HepG2 (cell line): ENCODE results near the gene TSHZ2. TPM values are rescaled to one million over a fixed set of nuclear protein-coding genes. Genes with fewer than 3 reads are reported as not detected.

Experiments
- ATAC-seq: fragments of 200-7000 bp; cut with Tn5 transposase; 3 replicates; pipeline ENCODE4 v1.9.1; 2020; ENCODE audit warnings: mild to moderate bottlenecking, moderate library complexity
- BruUV-seq: library from RNA; stranded (reverse); fragments of 400-500 nt; replicated peaks from 2 replicates; lab custom pipeline; 2021; lab: Mats Ljungman, UMichigan
- CTCF ChIA-PET: fragments of 300-600 bp; formaldehyde crosslinking; extraction: SDS; loops from one replicate; lab custom pipeline; 2021; ENCODE audit warnings: low total read pairs, inconsistent platforms, low intra/inter-chr PET ratio; lab: Yijun Ruan, JAX
- POLR2A ChIA-PET: fragments of 350-600 bp; sonication (Branson Sonifier 250); formaldehyde crosslinking; loops from one replicate; lab custom pipeline; 2020; ENCODE audit warnings: antibody characterized with exemption, inconsistent platforms; lab: Yijun Ruan, JAX
- DNase-seq: peaks from one replicate; pipeline ENCODE4 v3.0.0-alpha.2; 2015; ENCODE audit warnings: low spot score
- FAIRE-seq: peaks from 3 replicates; lab custom pipeline; 2011; peaks lifted over from hg19 to GRCh38; lab: Jason Lieb, UNC
- H2AFZ ChIP-seq: one replicate; pipeline ENCODE4 v1.6.1; 2011; ENCODE audit warnings: low read length, inconsistent platforms
- H3K27ac ChIP-seq: fragments of 300-600 bp; 3 replicates; pipeline ENCODE4 v1.8.0; 2011; ENCODE audit warnings: mixed run types, mild to moderate bottlenecking, mixed read lengths, low read length, inconsistent platforms; ENCODE audit not compliant: insufficient read depth; ENCODE audit errors: extremely low read length
- H3K27me3 ChIP-seq, 2 experiments: fragments of 200-600 bp in 1 of 2; 2 replicates in 1 of 2; 3 replicates in 1 of 2; pipeline versions ENCODE4 v1.6.0 to v1.8.0; 2011; ENCODE audit warnings: low read length in 2 of 2, mild to moderate bottlenecking in 2 of 2, moderate library complexity in 2 of 2, inconsistent platforms in 1 of 2; ENCODE audit not compliant: insufficient read depth in 2 of 2, control insufficient read depth in 1 of 2
- H3K36me3 ChIP-seq, 2 experiments: fragments of 200-600 bp in 1 of 2; replicated peaks in 1 of 2; 2 replicates in 1 of 2; 3 replicates in 1 of 2; pipeline versions ENCODE4 v1.5.1 to v1.8.0; 2011; ENCODE audit warnings: low read length in 2 of 2, inconsistent platforms in 1 of 2; ENCODE audit not compliant: insufficient read depth in 2 of 2, control insufficient read depth in 1 of 2
- H3K4me1 ChIP-seq: 2 replicates; pipeline ENCODE4 v1.5.1; 2012; ENCODE audit warnings: low read length, inconsistent platforms; ENCODE audit not compliant: insufficient read depth
- H3K4me2 ChIP-seq: 2 replicates; pipeline ENCODE4 v1.6.0; 2011; ENCODE audit warnings: low read depth, low read length, inconsistent platforms
- H3K4me3 ChIP-seq, 3 experiments: fragments of 200-600 bp in 1 of 3; sonication (generic), shearing (Covaris generic) in 1 of 3; replicated peaks in 1 of 3; 2 replicates each; pipeline ENCODE4 v1.5.1; 2011 to 2016; ENCODE audit warnings: low read length in 3 of 3, inconsistent platforms in 2 of 3, low read depth in 2 of 3, mild to moderate bottlenecking in 2 of 3, control low read depth in 1 of 3, mixed read lengths in 1 of 3; ENCODE audit not compliant: insufficient read depth in 1 of 3
- H3K79me2 ChIP-seq: one replicate; pipeline ENCODE4 v1.6.1; 2011; ENCODE audit warnings: low read length, inconsistent platforms; ENCODE audit not compliant: insufficient read depth
- H3K9ac ChIP-seq: 2 replicates; pipeline ENCODE4 v1.6.0; 2011; ENCODE audit warnings: mild to moderate bottlenecking, low read depth, low read length, inconsistent platforms; ENCODE audit not compliant: insufficient read depth
- H3K9me3 ChIP-seq: 2 replicates; pipeline ENCODE4 v1.5.1; 2012; ENCODE audit warnings: mild to moderate bottlenecking, low read length
- H4K20me1 ChIP-seq: 2 replicates; pipeline ENCODE4 v1.6.0; 2011; ENCODE audit warnings: inconsistent platforms, mild to moderate bottlenecking, low read length, moderate library complexity; ENCODE audit not compliant: insufficient read depth
- HIC2 ChIP-seq: sonication (generic); formaldehyde crosslinking; IDR thresholded peaks from 2 replicates; pipeline ENCODE4 v1.9.0; 2022; ENCODE audit warnings: low read depth, missing genetic modification reagents
- SP140L ChIP-seq: sonication (generic); formaldehyde crosslinking; IDR thresholded peaks from 2 replicates; pipeline ENCODE4 v1.4.0; 2020; ENCODE audit warnings: missing genetic modification reagents, borderline replicate concordance
- ZNF543 ChIP-seq: sonication (generic); formaldehyde crosslinking; IDR thresholded peaks from 2 replicates; pipeline ENCODE4 v1.4.0; 2020; ENCODE audit warnings: mild to moderate bottlenecking, missing genetic modification reagents
- ZNF75D ChIP-seq: sonication (generic); formaldehyde crosslinking; IDR thresholded peaks from 2 replicates; pipeline ENCODE4 v1.8.1; 2023; ENCODE audit warnings: missing genetic modification reagents, mild to moderate bottlenecking, borderline replicate concordance
- ZNF782 ChIP-seq: sonication (generic); formaldehyde crosslinking; IDR thresholded peaks from 2 replicates; pipeline ENCODE4 v1.4.0; 2020; ENCODE audit warnings: missing genetic modification reagents, mild to moderate bottlenecking, borderline replicate concordance
- WGBS: methylation state at CpG from one replicate; pipeline ENCODE4 v1.1.6; 2017; ENCODE audit warnings: low lambda C conversion rate; 5-methylcytosine and 5-hydroxymethylcytosine counted together
- in situ Hi-C: cut with HindIII; loops from 2 replicates; pipeline ENCODE4 v1.10.0; 2017; ENCODE audit warnings: low pct_unique_long_range_greater_than_20kb; ENCODE audit not compliant: extremely low pct_ligation_motif_present
- intact Hi-C: fragments of 100-400 bp; cut with micrococcal nuclease; formaldehyde crosslinking; loops from one replicate; pipeline ENCODE4 v1.10.0; 2022; ENCODE audit not compliant: unreplicated experiment
- polyA plus RNA-seq, 8 experiments: library from polyadenylated mRNA; depleted of rRNA in 3 of 8; stranded (reverse) in 7 of 8; unstranded in 1 of 8; fragments of >200 nt; fragmentation: Illumina TruSeq in 4 of 8; extraction: Trizol in 4 of 8; gene quantifications; 2 replicates each; pipeline versions ENCODE4 v1.2.1 to v1.2.3, GENCODE V29; 2011 to 2016; ENCODE audit warnings: low read depth in 4 of 8, missing spikeins in 1 of 8, mixed read lengths in 1 of 8; ENCODE audit not compliant: insufficient read depth in 1 of 8
- total RNA-seq, 5 experiments: library from RNA; depleted of rRNA; stranded (reverse); fragments of >200 nt; fragmentation: Illumina TruSeq; extraction: Trizol; gene quantifications; 2 replicates each; pipeline ENCODE4 v1.2.3, GENCODE V29; 2016; ENCODE audit warnings: low read depth in 1 of 5

Gene TSHZ2
- total and polyA plus RNA-seq, 2 of the 13 experiments (the other 11 are each of a cell fraction or from before 2014, with no cell fraction given), result 0.01 TPM; not detected in 1

GRCh38 chr20:53195876-53196610 is 223.9 kb downstream of the TSHZ2 start (continued):
- no peak for TF ChIP-seq ZNF782 (CRISPR knock-in tag)
- TF ChIP-seq ZNF75D, result no peak

GRCh38 chr20:53201588-53201987 is 229.4 kb downstream of the TSHZ2 start:
- CTCF ChIA-PET, result no interaction called here
- FAIRE-seq, result no peak
- no peak for DNase-seq
- H3K36me3 ChIP-seq, result no peaks in the 10 kb centered on the region
- no TSS peak for BruUV-seq
- intact Hi-C loops, result no loop called here
- POLR2A ChIA-PET, result no interaction called here
- WGBS, result 51% methylated on average over 6 of the region's 6 CpGs
- H3K79me2 ChIP-seq, result no peaks in the 10 kb centered on the region
- no peak for ATAC-seq
- no peak overlapping the region for H3K9ac ChIP-seq
- no peaks in the 10 kb centered on the region for H3K4me1 ChIP-seq
- in situ Hi-C loops, result loop anchor here (25.0 kb wide), 1 partner anchor 336 kb away; no protein-coding TSS in a partner anchor
- no peaks in the 10 kb centered on the region for H4K20me1 ChIP-seq
- TF ChIP-seq SP140L (CRISPR knock-in tag) (no peak), ZNF543 (CRISPR knock-in tag) (no peak), HIC2 (CRISPR knock-in tag) (no peak)
- no peak overlapping the region for H2AFZ ChIP-seq
- no peaks in the 10 kb centered on the region for H3K27me3 ChIP-seq
- H3K27ac ChIP-seq, result no peak overlapping the region
- H3K4me2 ChIP-seq, result no peak overlapping the region
- H3K9me3 ChIP-seq, result no peaks in the 10 kb centered on the region
- no peak overlapping the region for H3K4me3 ChIP-seq
